Measurements from ENCODE around the gene RUBCNL.

Gene RUBCNL

DNA sequence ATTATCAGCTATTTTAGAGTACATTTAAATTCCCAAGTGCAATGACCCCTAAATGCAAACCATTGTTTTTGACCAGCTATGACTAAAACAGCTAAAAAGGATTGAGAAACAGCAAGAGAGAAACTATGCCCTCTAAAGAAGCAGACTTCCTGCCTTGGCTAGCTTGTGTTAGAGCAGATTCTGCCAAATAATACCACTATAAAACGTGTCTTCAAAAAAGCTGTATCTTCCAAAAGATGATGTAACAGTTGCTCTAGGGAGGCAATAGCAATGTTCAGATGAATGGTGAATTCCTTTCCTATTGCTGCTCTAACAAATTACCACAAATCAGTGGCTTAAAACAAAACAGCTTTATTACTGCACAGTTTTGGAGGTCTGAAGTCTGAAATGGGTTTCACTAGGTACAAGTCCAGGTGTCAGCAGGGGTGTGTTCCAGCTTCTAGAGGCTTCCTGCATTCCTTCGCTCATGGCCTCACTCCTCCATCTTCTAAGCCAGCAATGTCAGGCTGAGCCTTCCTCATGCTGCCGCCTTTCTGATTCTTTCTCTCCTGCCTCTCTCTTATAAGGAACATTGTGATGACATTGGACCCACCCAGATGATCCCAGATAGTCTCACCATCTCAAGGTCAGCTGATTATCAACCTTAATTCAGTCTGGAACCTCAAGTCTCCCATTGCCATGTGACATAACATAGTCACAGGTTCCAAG is 90.8 kb downstream of the RUBCNL start:
- peaks cover 42% of the 10 kb centered on the region for H3K4me1 Mint-ChIP-seq
- H3K4me3 Mint-ChIP-seq, result peak overlapping the region; percentile 55
- no peak for DNase-seq
- H3K36me3 Mint-ChIP-seq, result peaks cover 12% of the 10 kb centered on the region
- peak overlapping the region; percentile 97 for H3K27ac Mint-ChIP-seq
- CTCF ChIA-PET, result interaction anchor here (1.5 to 3.4 kb wide), 3 partner anchors 8 to 25 kb away, joined by 3 to 18 read pairs (median 9); no protein-coding TSS in a partner anchor
- H3K9me3 Mint-ChIP-seq, result peaks cover 14% of the 10 kb centered on the region
- H3K27me3 Mint-ChIP-seq, result no peaks in the 10 kb centered on the region

DNA sequence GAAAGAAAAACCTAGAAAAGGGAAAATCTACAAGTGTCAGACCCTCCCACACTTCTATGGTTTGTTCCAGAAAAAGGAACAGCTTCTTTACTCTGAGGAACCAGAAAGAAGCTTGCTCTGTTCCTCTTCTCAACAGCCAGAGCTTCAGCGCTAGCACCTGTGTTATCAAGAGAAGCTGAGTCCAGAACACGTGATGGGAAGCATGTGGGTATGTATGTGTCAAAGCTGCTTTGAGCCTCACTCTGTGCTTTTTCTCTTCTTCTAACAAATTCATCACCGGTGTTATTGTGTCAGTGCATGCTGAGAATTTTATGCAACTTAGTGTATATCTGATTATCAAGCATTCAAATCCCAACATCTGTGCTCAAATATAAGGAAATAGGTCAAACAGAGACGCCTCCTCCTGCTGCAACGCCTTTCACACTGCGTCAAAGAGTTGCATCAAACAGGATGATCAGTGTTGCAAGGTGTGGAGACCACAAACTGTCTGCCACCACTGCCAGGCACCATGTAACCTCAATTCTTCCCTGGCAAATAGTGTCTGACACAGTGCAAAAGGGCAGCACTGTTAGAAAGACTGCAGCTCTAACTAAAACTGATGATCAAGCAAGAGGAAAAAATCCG is 91.4 kb downstream of the RUBCNL start:
- CTCF ChIA-PET, result interaction anchor here (0.6 to 3.4 kb wide), 4 partner anchors 9 to 108 kb away, joined by 3 to 18 read pairs (median 6); no protein-coding TSS in a partner anchor
- peak overlapping the region; percentile 55 for H3K4me3 Mint-ChIP-seq
- peaks cover 12% of the 10 kb centered on the region for H3K36me3 Mint-ChIP-seq
- H3K27ac Mint-ChIP-seq, result peak overlapping the region; percentile 97
- H3K27me3 Mint-ChIP-seq, result no peaks in the 10 kb centered on the region
- peaks cover 14% of the 10 kb centered on the region for H3K9me3 Mint-ChIP-seq
- DNase-seq, result peak; percentile 76
- peaks cover 42% of the 10 kb centered on the region for H3K4me1 Mint-ChIP-seq

DNA sequence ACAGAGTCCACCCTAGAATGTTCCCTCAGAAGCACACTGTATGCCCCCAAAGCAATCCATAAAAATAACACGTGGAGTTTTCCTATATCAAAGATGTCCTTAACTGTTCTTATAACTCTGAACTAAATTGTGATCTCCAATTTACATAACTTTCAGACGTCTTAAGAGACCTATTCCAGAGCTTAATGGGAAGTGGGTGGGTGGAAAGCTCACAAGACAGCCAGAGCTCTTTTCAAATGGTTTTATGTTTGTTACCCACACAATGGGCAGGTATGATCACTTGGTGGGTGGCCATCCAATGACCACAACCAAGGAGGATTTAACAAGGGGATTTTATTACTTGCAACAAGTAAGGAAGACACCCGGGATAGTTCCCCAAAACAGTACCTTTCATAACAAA is 93.6 kb downstream of the RUBCNL start:
- CTCF ChIA-PET, result interaction anchor here (1.0 to 1.4 kb wide), 2 partner anchors 134 to 144 kb away, joined by 3 to 4 read pairs; no protein-coding TSS in a partner anchor
- Mint-ChIP-seq H3K9me3 (peaks cover 3% of the 10 kb centered on the region), H3K36me3 (peaks cover under 1% of the 10 kb centered on the region), H3K4me3 (no peak overlapping the region), H3K27me3 (no peaks in the 10 kb centered on the region), H3K27ac (no peak overlapping the region), H3K4me1 (peaks cover 54% of the 10 kb centered on the region)
- no peak for DNase-seq

Data from activated naive CD4-positive, alpha-beta T cell treated with anti-CD3 and anti-CD28 coated beads, Interleukin-2, amount 10 ng/mL, durations not matched to agents 7 days and 5 days (primary cell).